Left forelimb (tissue), 1 donor: ENCODE data around the gene EPHA4.

Experiments
- DNase-seq: peaks from one replicate; pipeline ENCODE4 v3.0.0-alpha.2; 2018; ENCODE audit warnings: low spot score

Gene EPHA4

DNA sequence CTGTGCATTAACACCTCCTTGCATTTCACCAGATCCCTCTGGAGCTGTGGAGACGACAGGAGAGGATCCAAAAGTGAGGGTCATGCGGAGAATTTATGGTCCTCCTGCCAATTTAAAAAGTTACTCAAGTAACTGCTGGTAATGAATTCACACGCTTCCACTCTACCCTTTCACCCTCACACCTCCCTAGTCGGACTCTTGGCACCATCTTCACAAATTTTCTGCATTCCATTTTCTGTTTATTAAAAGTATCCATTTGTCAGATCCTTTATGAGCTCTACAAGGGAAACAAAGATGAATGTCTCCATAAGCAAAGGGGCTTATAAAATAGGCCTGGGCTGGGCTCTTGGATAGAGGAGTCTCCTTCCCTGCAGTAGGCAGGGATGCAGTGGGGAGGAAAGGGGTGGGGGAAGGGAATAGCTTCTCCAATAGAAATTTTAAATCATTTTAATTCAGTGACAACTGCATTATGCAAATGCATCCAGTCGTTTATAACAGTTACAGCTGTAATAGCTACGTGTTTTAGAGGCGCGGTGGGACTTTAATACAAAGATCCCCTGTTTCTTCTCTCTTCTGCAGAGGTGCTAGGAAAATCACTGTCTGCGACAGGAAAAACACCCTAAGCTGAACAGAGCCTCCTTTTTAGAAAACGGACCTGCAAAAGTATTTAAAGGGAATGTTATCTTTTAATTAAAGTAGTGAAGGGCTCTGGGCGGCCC is 132.2 kb downstream of the EPHA4 start:
- DNase-seq: no peak

DNA sequence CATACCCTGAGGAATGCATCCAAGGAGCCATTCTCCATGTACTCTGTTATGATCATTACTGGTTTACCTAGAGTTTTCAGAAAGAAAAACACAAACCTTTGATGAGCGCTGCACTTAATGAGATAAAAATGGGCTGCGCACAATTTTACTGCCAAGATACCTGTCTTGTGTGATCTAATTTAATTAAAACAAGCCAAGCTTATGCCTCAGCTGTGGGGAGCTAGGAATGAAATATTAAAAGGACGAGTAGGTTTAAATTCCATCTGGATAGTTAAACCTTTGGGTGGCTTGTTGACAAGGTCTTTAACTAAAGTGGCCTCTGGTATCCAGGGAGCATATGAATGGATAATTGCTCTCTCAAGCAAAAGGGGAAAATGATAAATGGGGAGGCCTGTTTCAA is 135.0 kb downstream of the EPHA4 start:
- DNase-seq: no peak

DNA sequence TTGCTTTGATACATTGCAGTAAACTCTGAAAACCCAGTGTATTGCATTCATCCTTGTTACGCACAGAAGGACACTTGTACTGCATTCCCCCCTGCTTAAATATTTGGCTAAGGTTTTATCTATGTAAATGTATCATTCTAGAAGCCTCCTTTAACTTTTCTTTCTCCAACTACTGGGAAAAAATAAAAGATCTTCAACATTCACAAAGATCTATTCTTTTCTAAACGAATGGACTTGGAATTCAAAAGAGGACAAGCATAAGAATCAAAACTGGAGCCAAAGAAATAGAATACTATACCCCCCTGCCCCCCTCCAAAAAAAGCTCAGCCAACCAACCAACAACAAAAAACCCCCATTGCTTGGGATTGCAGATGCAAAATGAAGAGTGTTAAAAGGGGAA is 136.9 kb downstream of the EPHA4 start:
- no peak for DNase-seq

DNA sequence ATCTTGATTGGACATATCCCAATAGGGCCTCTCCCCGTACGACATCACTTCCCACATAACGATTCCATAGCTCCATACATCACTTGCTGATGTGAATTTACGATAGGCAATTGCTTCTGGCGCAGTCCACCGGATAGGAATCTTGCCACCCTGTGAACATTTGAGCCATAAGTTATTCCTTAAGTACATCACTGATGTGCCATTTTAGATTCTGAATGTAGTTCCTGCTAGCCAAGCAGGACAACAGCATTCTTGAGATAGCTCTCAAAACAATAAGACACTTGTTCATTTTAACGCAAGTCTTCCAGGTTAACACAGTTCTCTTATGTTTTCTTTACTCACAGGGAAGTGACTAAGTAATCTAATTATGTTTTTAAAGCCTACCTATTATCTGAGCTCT is 138.0 kb downstream of the EPHA4 start:
- no peak for DNase-seq

DNA sequence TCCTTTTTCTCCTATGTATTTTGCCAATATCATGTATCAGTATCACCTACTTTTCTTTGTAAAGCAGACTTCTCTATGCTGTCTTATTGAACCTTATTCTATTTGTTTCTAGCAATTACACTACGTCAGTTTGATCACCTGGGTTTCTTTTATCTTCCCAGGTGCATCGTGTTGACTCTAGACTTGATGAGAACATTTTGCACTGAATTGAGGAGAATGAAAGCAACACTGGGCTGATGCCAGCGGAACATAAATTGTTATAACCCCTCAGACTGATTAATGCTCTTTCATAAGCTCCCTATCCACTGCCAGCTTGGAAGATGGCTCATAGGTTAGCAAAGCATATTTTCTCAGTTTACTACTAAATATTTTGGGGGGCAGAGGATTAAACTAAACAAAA is 140.6 kb downstream of the EPHA4 start:
- DNase-seq: no peak

DNA sequence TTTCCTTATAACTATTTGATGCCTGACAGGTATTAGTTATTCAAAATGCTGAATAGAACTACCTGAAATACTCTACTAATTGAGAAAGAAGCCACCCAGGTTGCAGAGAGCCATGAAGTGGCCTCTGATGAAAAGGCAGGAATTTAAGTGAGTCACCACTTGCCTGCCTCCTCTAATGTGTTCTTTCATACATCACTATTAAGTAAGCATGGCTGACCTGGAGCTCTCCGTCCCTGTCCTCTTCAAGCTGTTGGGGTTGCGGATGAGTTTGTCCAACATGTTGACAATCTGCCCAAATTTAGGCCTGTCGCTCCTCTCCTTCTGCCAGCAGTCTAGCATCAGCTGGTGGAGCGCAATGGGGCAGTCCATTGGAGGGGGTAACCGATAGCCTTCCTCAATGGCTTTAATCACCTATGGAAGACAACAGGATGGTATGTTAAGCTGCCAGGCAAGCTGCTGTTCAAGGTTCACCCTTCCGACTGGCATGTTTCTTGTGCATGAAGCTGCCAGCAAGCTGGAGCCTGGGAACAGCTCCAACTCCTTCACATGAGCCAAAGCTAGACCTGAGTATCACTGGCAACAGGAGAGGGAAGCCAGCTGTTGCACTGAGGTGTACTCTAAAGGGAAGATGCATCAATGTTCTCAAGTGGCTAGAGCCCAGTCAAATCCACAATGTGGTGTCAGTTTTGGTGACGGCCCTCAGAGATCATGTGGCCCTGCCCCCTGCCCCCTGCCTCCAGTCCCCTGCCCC is 142.2 kb downstream of the EPHA4 start:
- no peak for DNase-seq

DNA sequence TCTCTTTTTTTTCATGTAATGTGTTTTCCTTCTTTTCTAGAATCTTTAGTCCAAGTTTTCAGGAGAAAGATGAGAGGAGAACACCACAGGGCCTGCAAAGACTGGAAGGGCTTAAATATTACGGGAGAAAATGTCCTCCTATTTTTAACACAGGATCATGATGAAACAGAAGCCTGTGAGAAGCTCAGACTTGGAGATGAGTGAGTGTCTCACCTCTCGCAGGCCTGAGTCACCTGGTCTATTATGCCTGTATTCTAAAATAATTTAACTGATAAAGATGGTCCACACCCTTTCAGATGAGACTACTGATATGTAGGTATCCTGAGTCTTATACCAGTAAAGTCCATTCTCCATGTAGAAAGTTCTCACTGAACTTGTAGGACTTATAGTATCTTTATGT is 143.2 kb downstream of the EPHA4 start:
- DNase-seq: no peak

DNA sequence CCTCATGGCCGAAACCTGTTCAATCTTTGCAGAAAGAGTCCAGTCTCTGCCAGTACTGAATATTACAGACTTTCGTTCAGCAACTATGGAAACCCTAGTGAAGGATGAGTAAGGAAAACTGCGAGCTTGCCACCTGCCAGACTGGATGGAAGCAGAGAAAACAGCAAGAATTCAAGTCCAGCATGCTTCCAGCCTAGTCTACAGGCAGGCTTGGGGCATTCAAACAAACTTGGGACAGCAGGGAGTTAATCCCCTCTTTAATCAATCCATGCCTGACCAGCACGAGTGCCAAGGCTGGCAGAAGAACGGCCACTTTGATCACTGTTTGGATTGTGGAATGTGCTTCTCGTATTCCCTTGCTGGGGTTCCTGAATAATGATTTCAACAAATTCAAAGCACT is 145.2 kb downstream of the EPHA4 start:
- DNase-seq: no peak

DNA sequence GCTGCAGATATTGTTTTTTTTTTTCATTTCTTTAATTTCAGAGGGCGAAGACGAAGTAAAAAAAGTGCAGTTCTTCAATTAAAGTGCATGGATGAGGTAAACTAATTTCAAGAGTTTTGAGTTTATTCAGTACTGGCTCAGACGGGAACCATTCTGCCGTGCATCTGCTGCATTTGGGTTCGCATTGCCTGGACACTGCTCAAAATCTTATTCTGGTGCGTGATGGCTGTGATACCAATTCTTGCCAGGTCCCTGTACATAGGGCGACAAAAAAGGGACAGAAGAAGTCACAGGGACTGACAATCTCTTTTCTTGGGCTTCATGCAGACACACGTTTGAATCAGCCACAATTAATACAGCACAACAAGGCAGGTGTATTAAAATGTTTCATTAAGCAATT is 146.2 kb downstream of the EPHA4 start:
- no peak for DNase-seq

DNA sequence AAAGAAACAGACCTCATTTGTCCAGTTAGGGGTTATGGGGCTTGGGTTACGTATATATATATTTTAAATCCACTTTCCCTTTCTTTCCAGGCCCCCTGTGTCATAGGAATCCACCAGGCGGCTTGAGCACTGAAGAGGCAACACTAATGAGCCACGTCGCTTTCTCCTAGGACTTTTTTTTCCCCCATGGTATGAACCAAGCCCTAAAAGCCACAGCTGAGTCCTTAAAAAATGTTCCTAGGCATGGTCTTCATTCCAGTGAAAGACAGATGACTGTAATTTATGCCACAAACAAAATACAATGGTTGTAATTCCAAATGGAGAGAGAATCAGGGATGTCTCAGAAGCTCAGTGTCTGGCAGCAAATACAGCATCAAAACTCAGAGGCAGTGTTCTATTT is 146.8 kb downstream of the EPHA4 start:
- no peak for DNase-seq

DNA sequence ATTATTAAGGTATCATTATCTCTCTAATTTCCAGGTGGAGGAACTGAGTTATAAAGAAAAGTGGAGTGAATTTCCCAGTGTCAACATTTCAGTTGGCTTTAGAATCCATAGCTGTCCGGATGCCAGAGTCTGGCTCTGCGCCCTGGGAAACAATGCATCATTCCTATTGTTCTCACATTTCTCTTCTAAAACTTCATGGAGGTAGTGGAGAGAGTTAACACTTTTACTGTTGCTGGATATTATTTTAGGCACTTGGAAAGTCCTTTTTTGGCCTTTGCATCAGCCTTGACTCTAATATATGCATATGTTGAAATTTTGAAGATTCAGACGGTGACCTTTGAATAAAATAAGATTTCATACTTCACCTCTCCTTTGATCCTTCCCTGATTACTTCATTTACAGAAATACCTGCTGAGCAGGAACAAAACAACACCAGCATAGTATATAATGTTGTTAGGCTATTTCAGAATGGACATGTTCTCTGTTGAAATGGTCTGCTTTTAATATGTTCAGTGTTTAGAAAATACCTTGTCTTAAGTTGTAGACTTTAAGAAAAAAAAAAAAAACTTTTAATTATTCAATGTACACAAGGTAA is 148.8 kb downstream of the EPHA4 start:
- DNase-seq: no peak

DNA sequence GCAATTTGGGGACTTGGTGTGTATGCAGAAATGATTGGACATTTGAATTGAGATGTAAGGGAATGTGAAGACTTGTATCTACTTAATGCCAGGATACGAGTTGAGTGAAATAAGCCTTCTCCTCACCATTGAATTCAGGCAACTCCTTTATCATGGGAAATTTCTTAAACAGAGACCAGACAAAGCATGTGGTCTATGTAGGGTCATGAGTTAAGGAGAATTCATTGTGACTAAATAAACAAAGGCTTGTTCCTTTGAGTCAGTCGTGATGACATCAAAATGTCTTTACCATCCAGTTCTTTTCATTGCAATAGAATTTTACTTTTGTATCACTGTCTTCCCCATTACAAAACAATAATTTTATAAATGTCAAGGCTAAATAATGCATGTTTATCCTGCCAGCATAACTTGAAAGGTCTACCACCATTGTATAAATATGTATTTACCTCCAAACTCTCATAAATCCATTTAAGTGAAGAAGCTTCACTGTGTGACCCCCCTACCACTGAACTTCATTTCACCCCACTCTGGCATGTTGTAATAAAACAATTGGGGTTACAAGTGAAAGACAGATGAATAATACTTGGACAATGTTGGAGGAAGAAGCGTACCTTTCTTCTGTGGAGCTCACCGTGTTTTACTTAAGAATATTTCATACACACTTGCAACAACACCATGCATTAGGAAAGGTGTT is 149.4 kb downstream of the EPHA4 start:
- DNase-seq: no peak

DNA sequence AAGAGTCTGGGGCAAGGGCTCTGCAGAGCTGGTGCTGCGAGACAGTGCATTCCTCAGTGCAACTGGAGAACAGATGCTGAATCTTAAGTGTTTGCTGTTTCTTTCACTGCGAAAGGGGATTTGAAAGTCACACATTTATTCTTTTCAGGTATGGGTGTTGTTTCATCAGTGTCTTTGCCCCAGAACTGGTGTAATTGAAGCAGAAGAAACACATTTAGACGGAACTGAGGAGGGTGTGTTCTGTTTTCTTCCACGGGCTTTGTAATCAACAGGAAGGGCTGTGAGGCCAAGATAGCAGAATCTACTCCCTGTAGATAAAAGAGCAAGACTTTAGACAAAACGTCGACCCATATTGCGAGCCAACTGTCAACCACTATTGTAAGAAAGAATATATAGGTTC is 151.9 kb downstream of the EPHA4 start:
- DNase-seq: no peak

DNA sequence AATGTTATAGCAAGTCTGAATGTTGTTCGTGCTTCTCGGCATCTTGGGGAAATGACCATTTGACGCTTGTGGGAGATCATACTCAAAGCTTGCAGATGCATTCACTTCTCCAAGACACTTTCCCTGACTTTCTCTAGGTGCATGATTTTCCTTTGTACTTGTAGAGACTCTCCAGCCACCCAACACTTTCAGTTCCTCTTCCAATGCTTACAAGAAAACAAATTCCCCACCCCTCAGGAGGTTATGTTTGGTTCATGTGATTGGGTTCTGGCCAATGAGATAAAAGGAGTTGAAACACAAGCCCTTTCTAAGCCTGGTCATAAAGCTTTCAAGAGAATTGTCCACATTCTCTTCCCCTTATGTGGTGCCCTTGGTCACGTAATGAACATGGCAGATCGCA is 156.3 kb downstream of the EPHA4 start:
- DNase-seq: no peak

DNA sequence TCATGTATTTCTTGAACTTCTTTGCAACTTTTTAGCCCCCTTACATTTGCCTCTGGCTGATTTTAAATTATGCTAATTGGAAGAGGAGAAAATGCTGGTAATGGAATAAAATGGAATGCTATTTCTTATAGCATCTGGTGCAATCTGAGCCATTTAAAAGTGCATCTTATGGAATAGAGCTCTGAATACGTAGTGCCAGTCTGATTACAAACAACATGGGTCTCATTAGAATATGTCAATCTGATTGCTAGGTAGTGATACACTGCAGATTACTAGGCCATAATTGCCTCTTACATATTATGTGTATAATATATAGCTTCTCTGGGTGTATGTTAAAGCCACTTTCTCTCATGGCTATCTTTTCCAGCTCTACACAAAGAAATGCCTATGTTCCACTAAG is 159.1 kb downstream of the EPHA4 start:
- DNase-seq: no peak

DNA sequence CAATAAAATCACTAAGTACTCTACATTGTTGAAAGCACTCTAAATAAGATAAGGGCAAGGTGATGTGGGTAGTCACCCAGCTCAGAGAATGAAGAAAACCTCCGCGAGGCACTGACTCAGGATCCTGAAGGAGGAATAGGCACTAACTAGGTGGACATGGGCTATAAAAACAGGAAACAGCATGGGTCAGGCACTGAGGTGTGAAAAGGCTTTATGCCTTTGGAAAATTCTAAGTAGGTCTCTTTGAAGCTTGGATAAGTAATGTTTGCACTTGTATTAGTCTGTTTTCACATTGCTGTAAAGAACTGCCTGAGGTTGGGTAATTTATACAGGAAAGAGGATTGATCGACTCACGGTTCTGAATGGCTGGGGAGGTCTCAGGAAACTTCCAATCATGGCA is 161.6 kb downstream of the EPHA4 start:
- no peak for DNase-seq

DNA sequence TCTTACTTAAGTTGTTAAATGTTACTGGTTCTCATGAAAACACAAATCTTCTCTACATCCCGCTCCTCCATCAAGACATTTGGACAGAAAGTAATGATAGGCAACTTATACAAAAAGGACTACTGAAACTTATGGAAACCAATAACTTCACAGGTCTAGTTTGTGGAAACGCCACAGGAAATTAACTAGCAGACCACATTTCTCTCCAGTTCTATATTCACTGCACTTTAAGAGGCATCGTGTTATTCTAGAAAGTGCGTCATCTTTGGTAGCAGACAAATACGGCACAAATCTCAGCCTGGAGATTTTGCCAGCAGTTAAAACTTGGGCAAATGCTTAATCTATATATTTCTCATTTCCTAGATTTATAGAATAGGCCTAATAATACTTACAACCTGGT is 164.3 kb downstream of the EPHA4 start:
- no peak for DNase-seq

DNA sequence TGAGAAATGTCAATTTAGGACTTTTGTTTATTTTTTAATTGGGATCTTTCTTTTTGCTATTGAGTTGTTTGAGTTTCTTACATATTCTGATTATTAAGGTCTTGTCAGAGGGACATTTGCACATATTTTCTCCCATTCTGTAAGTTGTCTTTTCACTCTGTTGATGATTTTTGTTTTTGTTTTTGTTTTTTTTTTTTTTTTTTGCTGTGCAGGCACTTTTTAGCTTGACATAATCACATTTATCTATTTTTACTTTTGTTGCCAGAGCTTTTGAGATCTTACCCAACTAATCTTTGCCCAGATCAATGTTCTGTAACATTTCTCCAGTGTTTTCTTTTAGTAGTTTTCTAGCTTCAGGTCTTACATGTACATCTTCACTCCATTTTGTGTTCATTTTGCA is 166.6 kb downstream of the EPHA4 start:
- DNase-seq: no peak

DNA sequence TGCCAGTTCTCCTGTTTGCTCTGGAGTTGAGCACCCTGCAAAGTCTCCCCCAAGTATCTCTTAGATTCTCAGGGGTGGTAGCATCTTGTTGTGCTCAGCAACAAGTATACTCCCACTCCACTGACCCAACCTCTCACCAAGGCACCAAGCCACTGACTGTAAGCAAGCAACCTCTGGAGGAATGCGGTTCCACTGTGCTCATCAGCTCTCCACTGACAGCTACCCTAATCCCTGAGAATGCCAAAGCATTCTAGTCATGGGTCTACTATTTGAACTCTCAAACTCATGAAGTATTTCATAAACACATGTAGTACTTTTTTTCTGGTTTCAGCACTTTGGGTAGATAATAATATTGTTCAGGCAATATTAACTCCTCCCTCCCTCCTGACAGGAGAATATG is 170.0 kb downstream of the EPHA4 start:
- no peak for DNase-seq

DNA sequence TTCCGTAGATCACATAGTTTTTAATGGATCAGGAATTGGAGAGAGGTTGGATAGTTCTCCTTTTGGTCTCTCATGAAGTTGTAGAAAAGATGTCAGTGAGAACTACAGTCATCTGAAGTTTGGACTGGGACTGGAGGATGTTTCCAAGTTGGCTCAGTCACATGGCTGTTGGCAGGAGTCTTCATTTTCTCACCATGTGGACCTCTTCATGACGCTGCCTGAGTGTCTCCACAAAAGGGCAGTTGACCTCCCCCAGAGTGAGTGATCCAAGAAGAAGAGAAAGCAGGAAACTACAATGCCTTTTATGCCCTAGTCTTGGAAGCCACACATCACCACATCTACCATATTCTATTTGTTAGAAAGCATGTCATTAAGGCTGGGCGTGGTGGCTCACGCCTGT is 171.7 kb downstream of the EPHA4 start:
- no peak for DNase-seq

DNA sequence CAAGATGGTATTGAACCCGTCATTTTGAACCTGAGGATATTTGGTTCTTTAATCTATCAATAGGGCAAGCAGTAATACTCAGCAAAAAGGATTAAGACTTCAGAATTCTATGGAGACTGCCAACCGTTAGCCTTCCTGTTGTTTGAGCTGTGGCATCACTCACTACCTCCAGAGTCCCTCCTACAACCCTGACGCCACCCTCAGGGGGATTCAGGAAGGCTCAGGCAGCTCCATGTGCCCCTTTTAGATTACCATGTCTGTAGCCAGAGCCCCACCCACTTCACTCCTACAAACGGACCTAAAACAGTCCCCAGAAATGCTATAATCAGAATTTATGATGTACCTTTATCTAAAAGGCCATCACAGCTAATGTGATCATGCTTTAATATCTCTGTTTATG is 172.9 kb downstream of the EPHA4 start:
- no peak for DNase-seq

DNA sequence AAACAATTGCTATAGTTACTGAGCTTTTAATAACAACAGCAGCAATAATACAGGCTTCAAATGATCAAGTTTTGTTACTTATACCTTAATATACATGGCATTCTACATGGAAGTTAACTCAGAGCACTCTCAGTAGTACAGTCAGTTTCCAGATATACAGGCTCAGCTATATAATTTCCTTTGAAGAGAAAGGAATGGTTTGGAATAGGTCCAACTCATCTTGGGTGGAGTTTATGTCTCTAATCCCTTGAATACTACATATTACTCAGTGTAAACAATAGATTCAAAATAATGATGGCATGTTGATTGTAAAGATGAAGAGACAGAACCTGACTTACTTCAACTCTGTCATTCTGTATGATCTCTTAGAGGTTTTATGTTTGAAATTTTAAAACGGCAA is 174.9 kb downstream of the EPHA4 start:
- DNase-seq: no peak
